GM12891 (cell line): ENCODE data around the gene URI1.

ENCODE experiments used
- DNase-seq: peaks from one replicate; pipeline ENCODE4 v3.0.0; 2011; ENCODE audit warnings: low spot score; ENCODE audit not compliant: insufficient read length
- FAIRE-seq: peaks from 2 replicates; lab custom pipeline; 2011; peaks lifted over from hg19 to GRCh38; lab: Jason Lieb, UNC
- PAX5 ChIP-seq: IDR thresholded peaks from 2 replicates; pipeline ENCODE4 v1.6.1; 2011; ENCODE audit warnings: low read length, moderate library complexity, mild to moderate bottlenecking; ENCODE audit not compliant: insufficient read depth, severe bottlenecking
- POLR2A ChIP-seq: IDR thresholded peaks from 2 replicates; pipeline ENCODE4 v1.6.1; 2011; ENCODE audit warnings: low read depth, low read length, control low read depth
- POLR2AphosphoS5 ChIP-seq: IDR thresholded peaks from 2 replicates; pipeline ENCODE4 v1.6.1; 2011; ENCODE audit warnings: low read depth, low read length, control low read depth
- POU2F2 ChIP-seq: IDR thresholded peaks from 2 replicates; pipeline ENCODE4 v1.6.1; 2011; ENCODE audit warnings: low read depth, mild to moderate bottlenecking, control low read depth, low read length, moderate library complexity
- SPI1 ChIP-seq: IDR thresholded peaks from 2 replicates; pipeline ENCODE4 v1.6.1; 2011; ENCODE audit warnings: low read depth, low read length, control low read depth
- TAF1 ChIP-seq: IDR thresholded peaks from 2 replicates; pipeline ENCODE4 v1.6.1; 2011; ENCODE audit warnings: low read depth, low read length, control low read depth

URI1 gene

GRCh38 chr19:29967623-29968022, 25.6 kb downstream of the URI1 start:
- FAIRE-seq (peak; percentile 71), DNase-seq (no peak)
- TF ChIP-seq SPI1 (no peak), POLR2AphosphoS5 (no peak), POLR2A (no peak)

DNA sequence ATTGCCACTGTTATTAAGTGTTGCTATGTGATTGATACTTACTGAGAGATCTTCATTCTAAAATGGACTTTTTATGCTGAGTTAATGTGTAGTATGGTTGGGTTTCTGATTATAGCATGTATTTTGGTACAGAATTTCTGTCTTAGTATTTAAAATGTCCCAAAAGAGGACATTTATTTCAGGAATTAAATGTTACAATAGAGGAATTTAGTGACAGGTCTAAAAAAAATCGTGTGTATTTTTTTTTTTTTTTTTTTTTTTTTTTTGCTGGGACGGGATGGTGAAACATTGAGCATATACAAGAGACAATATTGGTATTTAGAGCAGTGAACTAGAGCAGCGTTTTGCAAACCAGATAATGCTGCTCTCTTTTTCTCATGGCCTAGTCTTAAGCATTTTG, 27.9 kb downstream of the URI1 start:
- FAIRE-seq: no peak
- TF ChIP-seq POU2F2: no peak
- no peak for TF ChIP-seq PAX5
- no peak for TF ChIP-seq SPI1
- TF ChIP-seq TAF1: no peak
- TF ChIP-seq POLR2AphosphoS5: no peak

GRCh38 chr19:29971002-29971401, 29.0 kb downstream of the URI1 start:
- DNase-seq (no peak), FAIRE-seq (peak; percentile 23)

More for the DNA sequence above, 27.9 kb downstream of the URI1 start:
- no peak for DNase-seq

GRCh38 chr19:29971648-29972047, 29.6 kb downstream of the URI1 start:
- no peak for TF ChIP-seq POLR2AphosphoS5
- no peak for TF ChIP-seq SPI1
- TF ChIP-seq PAX5: no peak
- TF ChIP-seq POLR2A: no peak
- TF ChIP-seq TAF1: no peak
- TF ChIP-seq POU2F2: no peak
- FAIRE-seq: no peak
- DNase-seq: no peak

More at GRCh38 chr19:29971002-29971401, 29.0 kb downstream of the URI1 start:
- TF ChIP-seq POLR2AphosphoS5 (no peak), POLR2A (no peak), SPI1 (no peak), TAF1 (no peak), POU2F2 (no peak), PAX5 (no peak)

GRCh38 chr19:29974701-29975100, 32.7 kb downstream of the URI1 start:
- FAIRE-seq (no peak), DNase-seq (no peak)
- TF ChIP-seq POLR2AphosphoS5 (no peak), POU2F2 (no peak), POLR2A (no peak), TAF1 (no peak), SPI1 (no peak), PAX5 (no peak)

GRCh38 chr19:29976151-29976943, 34.3 kb downstream of the URI1 start:
- no peak for DNase-seq
- peak; percentile 71 for FAIRE-seq
- TF ChIP-seq SPI1 (no peak), POLR2AphosphoS5 (no peak), POU2F2 (no peak), POLR2A (no peak), PAX5 (no peak), TAF1 (no peak)

DNA sequence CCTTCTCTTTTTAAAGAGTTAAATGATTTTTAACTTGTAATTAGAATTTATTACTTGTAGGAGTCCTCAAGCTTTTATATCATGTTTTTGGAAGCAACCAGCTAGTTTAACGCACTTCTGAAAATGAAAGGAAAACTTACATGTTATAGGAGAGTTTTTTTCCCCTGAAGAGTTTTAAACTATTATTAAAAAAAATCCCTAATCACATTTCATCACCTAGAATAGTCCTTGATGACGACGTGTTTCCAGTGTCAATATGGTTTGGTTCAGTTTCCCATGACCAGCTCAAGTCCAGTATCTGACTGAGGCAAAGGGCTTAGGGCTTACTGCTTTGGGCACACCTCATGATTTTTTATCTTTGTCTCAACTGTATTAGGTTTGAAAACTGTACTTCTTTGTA, 36.0 kb downstream of the URI1 start:
- no peak for DNase-seq
- FAIRE-seq: no peak
- no peak for TF ChIP-seq SPI1
- no peak for TF ChIP-seq POU2F2
- no peak for TF ChIP-seq POLR2AphosphoS5
- no peak for TF ChIP-seq PAX5
- no peak for TF ChIP-seq TAF1
- no peak for TF ChIP-seq POLR2A

DNA sequence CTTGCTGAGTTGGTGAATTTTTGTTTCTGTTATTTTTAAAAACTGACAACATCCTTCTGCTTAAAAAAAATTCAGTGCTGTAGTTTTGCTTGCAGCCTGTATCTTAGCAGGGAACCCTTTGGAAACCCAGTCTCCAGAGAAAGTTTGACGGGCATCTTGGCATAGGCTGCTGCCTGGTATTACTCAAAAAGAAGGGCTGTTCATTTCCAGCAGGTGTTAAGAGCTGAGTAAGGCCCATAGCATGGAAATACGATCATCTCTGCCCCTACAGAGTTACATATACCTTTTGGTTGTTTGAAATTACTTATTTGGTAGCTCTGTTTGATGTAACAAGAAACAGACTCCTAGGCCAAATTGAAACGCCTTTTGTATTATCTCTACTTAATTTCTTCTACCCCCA, 41.5 kb downstream of the URI1 start:
- no peak for DNase-seq
- FAIRE-seq: no peak
- TF ChIP-seq POLR2AphosphoS5 (no peak), SPI1 (no peak), POU2F2 (no peak), TAF1 (no peak), POLR2A (no peak), PAX5 (no peak)

DNA sequence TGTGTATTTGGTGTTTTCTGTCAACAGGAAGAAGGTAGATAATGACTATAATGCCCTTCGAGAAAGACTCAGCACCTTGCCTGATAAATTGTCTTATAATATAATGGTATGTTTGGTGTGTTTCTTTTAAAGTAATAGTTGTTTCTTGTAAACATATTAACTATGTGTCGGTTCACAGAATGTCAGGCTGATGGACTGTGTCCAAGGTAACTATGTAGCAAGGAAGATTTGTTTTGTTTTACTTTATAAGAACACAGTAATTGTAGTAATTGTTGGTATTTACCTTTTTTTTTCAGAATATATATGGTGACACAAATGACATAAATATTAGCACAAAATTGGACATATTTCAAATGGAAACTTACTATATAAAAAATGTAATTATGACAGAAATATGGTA, 43.2 kb downstream of the URI1 start:
- no peak for TF ChIP-seq TAF1
- TF ChIP-seq PAX5: no peak
- no peak for TF ChIP-seq POLR2AphosphoS5
- no peak for TF ChIP-seq POLR2A
- TF ChIP-seq SPI1: no peak
- TF ChIP-seq POU2F2: no peak
- no peak for FAIRE-seq
- no peak for DNase-seq

- DNase-seq (no peak), FAIRE-seq (no peak)
Observed at GRCh38 chr19:29988351-29988750, 46.3 kb downstream of the URI1 start.

More at GRCh38 chr19:29988351-29988750, 46.3 kb downstream of the URI1 start:
- TF ChIP-seq POLR2A: no peak
- no peak for TF ChIP-seq TAF1
- no peak for TF ChIP-seq POLR2AphosphoS5
- no peak for TF ChIP-seq PAX5
- TF ChIP-seq SPI1: no peak
- no peak for TF ChIP-seq POU2F2
